Vagina (tissue), 2 donors: ENCODE data around the gene RTN4IP1.

ENCODE experiments used
- CTCF ChIP-seq, 3 experiments: fragments of 450-650 bp in 2 of 3; fragments of 200-600 bp in 1 of 3; sonication (generic) in 1 of 3; IDR thresholded peaks; one replicate each; pipeline ENCODE4 v1.5.1; 2017 to 2019; ENCODE audit warnings: antibody characterized with exemption in 3 of 3, mild to moderate bottlenecking in 2 of 3, moderate library complexity in 2 of 3
- POLR2A ChIP-seq, 2 donors: fragments of 450-650 bp; IDR thresholded peaks; one replicate each; pipeline ENCODE4 v1.6.1; 2017; ENCODE audit warnings: antibody characterized with exemption in 2 of 2, mild to moderate bottlenecking in 2 of 2, moderate library complexity in 2 of 2

GRCh38 chr6:106530026-106530425, 99.3 kb downstream of the RTN4IP1 start:
- TF ChIP-seq POLR2A (IDR thresholded peaks at IDR 0.05) (no peak), CTCF (IDR thresholded peaks at IDR 0.05) (no peak)
